HG03097 (cell line): ENCODE data around the gene HMGB4.

Experiments used
- ATAC-seq: cut with Tn5 transposase; IDR thresholded peaks from one replicate; pipeline ENCODE4 v1.9.1; 2021; ENCODE audit not compliant: unreplicated experiment, low FRiP score

Gene HMGB4

GRCh38 chr1:33846861-33847260 is 17.0 kb upstream of the HMGB4 start:
- ATAC-seq, result no peak

DNA sequence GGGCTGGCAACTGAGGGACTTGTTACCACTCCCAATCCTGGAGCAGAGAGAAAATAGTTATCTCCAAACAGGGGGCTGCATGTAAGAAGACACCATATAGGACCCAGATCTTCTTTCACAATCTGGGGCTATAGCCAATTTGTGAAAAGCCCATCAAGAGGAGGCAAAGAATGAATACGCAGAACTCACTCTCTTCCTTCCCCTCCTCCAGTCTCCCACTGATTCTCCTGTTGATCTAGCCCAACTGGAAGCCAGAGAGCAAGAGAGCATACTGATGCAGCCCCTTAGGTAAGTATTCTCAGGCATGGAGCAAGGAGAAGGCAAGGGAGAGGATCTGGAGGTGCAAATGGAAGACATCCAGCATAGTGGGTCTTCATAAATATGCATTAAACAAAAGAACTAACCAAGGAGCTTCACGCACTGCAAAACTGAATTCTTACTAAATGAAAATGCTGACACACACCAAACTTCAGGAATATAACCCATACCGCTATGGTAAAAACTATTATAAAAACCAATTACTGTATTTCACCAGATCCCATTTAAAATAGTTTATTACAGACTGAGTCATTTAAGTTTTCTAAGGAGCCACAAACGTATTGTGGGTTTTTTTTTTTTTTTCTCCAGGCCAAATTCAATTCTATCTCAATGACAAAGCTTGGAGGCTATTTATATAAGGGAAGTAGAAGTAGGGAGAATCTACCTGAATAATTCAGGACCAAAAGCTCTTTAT is 15.5 kb upstream of the HMGB4 start:
- no peak for ATAC-seq

GRCh38 chr1:33849211-33849610 is 14.7 kb upstream of the HMGB4 start:
- ATAC-seq, result no peak

- ATAC-seq, result no peak
Observed at GRCh38 chr1:33850481-33850880, 13.4 kb upstream of the HMGB4 start.

- no peak for ATAC-seq
Observed at GRCh38 chr1:33852711-33853110, 11.2 kb upstream of the HMGB4 start.

DNA sequence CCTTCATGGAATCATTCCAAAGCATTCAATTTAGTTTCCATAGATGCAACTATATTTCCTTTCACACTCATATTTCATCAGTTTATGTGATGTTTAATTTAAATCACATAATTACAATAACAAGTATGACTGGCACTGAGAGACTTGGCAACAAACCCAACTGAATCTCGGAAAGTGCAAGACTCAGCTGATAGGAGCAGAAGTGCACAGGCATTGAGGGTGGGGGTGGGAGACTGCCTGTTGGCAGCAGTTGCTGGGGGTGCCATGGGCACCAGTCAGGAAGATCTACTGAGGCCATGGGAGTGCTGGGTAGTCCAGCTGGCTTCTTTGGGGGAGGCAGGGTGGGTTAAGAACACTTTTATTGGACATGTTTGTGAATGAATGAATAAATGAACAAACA is 10.4 kb upstream of the HMGB4 start:
- no peak for ATAC-seq

DNA sequence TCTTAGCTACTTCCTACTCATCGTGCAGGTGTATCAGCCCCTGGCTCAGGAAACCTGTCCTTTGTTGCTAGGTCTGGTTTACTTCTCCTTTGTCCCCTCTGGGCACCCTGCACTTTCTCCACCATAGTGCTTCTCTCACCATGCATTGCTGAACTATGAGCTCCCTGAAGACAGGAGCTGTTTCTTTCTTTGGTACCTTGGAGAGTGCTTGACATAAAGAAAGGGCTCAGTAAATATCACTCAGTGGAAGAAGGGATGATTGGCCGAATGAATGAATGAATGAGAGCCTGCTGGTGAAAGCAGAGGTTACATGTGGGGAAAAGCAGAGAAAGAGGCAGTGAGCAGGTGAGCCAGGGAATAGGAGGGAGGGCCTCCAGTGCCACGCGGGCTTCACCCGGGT is 9.8 kb upstream of the HMGB4 start:
- ATAC-seq, result no peak

GRCh38 chr1:33860671-33861070 is 3.2 kb upstream of the HMGB4 start:
- ATAC-seq, result no peak

DNA sequence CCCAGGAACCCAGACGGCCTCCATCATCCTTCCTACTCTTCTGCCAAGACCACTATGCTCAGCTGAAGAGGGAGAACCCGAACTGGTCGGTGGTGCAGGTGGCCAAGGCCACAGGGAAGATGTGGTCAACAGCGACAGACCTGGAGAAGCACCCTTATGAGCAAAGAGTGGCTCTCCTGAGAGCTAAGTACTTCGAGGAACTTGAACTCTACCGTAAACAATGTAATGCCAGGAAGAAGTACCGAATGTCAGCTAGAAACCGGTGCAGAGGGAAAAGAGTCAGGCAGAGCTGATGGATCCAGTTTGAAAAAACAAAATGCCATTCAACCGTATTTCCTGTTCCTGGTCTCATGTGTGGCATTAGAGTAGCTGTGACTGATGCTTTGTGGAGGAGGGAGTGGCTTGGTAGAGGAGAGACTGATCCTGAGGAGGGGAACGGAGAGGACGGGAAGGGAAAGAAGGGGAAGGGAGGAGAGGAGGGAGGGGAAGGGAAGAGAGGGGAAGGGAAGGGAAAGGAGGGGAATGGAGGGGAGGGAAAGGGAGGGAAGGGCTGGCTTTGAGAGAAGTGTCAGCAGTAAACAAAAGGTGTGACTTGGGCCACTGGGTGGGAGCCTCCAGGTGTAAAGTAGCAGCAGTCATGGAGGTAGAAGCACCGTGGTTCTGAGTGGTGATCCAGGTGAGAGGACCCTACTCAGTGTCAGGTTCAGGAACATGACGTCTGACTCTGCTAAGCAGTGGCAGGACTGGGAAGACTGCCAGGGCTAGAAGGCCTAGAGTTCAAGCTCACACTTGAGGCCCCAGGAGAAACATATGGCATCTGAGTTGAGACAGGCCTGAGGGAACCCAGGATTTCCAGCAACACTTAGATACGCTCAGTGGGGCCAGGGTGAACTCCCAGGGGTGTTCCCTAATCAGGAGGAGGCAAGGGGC is 846 bp downstream of the HMGB4 start:
- no peak for ATAC-seq

DNA sequence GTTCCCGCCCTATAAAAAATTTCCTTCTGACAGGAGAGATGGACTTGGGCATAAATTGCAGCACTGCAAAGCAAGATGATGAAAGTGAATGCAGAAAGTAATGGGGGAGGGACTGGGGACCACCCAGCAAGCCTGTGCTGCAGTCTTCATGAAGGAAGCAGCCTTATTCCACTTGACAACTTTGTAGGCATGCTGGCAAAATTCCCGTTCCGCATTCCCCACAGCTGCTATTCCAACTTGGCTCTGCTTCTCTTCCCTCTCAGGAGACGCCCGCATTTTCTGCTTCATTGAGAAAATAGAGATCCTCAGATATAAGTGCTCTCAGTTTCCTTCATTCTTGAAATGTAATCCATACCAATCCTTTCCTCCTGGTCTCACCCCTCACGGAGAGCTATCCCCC is 2.4 kb downstream of the HMGB4 start:
- no peak for ATAC-seq

GRCh38 chr1:33867684-33868083 is 3.8 kb downstream of the HMGB4 start:
- ATAC-seq, result no peak

DNA sequence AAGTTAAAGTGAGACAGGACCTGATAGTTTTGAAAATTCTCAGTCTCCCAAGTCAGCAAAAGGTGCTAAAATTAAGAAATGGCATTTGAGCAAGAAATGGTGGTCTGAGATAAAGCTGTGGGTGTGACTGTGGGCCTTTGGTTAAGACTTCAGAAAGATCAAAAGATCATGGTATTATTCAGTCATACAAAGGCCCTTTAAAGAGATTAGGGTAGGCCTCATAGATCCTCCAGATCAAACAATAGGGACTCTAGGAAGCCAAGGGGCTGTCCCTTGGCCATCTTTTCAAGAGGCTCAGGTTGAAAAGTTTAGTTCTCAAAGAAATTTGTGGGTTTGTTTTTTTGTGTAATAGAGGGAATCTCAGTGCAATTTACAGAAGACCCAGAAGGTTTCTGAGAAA is 8.4 kb downstream of the HMGB4 start:
- ATAC-seq, result no peak

GRCh38 chr1:33872683-33873082 is 8.8 kb downstream of the HMGB4 start:
- no peak for ATAC-seq

- no peak for ATAC-seq
Observed at GRCh38 chr1:33874636-33875035, 10.8 kb downstream of the HMGB4 start.

DNA sequence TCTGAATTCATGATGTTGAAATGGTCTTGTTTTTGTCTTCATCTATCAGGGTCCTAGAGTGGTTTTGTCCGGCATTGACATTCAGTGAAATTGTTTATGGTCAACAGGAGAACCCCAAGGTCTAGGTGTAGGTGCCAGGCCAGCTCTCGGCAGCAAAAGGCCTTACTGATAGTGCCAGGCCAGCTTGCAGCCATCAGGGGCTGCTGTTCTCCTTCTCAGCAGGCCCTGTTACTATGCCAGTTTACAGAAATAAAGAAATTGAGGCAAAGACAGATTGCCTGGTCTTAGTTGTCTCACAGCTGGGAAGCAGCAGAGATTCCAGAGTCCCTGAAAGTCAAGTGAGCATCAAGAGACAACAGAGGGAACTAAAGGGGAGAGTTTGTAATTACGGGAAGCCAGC is 12.0 kb downstream of the HMGB4 start:
- ATAC-seq, result no peak

DNA sequence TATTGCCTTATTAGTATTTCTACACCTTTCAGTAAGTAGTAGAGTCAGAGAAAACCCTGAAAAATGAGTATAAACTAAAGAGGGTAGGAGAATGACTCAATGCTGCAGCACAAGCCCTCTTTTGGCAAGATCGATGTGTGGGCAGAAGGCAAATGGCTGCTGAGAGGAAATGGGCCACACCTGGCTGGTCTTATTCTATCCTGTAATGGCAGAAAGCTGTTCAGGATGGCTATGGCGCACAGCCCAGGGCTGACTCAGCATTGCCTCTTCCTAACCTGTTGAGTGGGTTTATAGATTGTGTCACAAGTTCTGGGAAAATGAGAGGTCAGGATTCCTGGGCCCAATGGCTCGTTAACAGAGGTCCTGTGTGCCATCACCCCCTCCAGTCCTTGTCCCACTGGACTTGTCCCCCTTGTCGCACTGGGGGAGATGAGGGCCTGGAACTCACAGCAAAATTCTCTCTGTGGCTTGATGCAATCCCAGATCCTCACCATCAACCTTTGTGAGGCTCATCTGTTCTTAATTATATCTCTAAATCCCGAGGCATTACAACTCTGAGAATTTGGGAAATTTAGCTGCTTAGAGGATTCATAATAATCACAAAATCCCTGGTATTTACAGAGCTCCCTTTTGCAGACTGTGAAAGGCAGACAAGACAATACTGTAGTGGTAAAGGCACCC is 13.2 kb downstream of the HMGB4 start:
- ATAC-seq, result no peak

- ATAC-seq, result no peak
Observed at GRCh38 chr1:33878392-33878791, 14.5 kb downstream of the HMGB4 start.

- no peak for ATAC-seq
Observed at GRCh38 chr1:33880305-33880704, 16.4 kb downstream of the HMGB4 start.

DNA sequence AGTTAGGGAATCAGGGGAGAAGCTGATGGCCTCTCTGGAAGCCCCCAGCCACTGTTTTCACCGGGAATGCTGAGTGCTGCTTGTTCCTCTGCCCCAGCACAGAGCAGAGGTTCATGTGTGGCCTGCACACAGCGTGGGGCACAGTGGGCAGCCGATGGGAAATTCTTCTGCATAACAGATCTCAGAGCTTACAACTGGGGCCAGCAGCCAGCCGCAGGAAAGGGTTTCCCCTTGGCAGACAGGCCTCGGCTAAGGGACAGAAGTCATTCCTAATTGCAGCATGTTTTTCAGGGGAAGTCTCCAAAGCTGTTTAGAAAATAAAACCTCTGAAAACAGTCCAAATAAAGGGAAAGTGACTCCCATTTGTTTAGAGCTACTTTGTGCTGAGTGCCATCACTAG is 22.6 kb downstream of the HMGB4 start:
- ATAC-seq, result no peak

GRCh38 chr1:33893147-33893830 is 29.4 kb downstream of the HMGB4 start:
- ATAC-seq, result no peak

DNA sequence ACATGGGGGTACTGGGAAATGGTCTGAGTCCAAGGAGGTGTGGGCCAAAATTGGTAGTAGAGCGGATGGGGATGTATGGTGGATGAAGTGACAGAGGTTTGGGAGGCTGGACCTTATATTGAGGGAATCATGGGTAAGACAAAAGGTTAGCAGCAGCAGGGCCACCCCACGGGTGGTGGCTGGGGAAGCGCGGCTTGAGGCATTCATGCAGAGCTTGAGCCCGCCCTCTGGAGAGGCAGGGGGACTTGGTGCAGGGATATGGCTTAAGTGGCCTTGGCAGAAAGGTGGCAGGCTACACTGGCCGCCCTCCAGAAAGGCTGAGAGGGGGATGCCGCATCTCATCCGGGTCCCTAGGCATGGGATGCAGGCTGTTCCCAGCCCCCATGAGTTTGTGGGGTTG is 31.5 kb downstream of the HMGB4 start:
- no peak for ATAC-seq
